Suprapubic skin (tissue), 4 donors: ENCODE results near the gene ATF6.

Source experiments
- EP300 ChIP-seq: sonication (generic); formaldehyde crosslinking; IDR thresholded peaks from one replicate; pipeline ENCODE4 v1.6.1; 2017; ENCODE audit warnings: antibody characterized with exemption
- POLR2AphosphoS5 ChIP-seq, 3 donors: sonication (generic); formaldehyde crosslinking; IDR thresholded peaks; one replicate each; pipeline ENCODE4 v1.6.1; 2017; ENCODE audit warnings: antibody characterized with exemption in 3 of 3
- TF ChIP-seq, protein P1 (sequence below), 2 donors: fragments of 200-600 bp in 1 of 2; fragments of 450-650 bp in 1 of 2; sonication (generic) in 1 of 2; IDR thresholded peaks; one replicate each; pipeline ENCODE4 v1.5.1; 2016 to 2019; ENCODE audit warnings: antibody characterized with exemption in 2 of 2, mild to moderate bottlenecking in 1 of 2, moderate library complexity in 1 of 2

DNA sequence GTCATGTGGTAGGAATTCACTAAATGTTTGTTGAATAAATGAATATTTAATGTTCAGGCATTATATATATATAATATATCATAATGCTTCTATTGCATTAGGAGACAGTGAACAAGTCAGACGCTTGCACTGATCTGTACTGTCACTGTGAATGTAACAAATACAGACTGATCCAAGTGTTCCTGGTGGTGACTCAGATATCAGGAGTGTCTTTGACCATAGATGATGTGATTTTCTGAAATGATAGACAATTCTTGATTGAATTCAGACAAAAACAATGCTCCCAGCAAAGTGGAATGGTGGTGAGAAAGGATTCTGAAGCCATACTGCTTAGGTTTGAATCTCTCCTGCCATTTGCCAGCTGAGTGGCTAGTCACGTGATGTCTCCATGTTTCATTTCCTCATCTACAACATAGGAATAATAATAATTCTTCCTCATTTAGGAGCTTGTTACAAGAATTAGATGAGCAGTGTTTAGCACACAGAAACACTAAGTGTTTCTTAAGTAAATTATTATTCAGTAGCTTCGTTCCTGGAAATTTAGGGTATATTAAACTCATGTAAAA lies 186.6 kb downstream of the ATF6 start:
- TF ChIP-seq, protein P1, sequence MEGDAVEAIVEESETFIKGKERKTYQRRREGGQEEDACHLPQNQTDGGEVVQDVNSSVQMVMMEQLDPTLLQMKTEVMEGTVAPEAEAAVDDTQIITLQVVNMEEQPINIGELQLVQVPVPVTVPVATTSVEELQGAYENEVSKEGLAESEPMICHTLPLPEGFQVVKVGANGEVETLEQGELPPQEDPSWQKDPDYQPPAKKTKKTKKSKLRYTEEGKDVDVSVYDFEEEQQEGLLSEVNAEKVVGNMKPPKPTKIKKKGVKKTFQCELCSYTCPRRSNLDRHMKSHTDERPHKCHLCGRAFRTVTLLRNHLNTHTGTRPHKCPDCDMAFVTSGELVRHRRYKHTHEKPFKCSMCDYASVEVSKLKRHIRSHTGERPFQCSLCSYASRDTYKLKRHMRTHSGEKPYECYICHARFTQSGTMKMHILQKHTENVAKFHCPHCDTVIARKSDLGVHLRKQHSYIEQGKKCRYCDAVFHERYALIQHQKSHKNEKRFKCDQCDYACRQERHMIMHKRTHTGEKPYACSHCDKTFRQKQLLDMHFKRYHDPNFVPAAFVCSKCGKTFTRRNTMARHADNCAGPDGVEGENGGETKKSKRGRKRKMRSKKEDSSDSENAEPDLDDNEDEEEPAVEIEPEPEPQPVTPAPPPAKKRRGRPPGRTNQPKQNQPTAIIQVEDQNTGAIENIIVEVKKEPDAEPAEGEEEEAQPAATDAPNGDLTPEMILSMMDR (IDR thresholded peaks at IDR 0.05): no peak
- TF ChIP-seq POLR2AphosphoS5 (IDR thresholded peaks at IDR 0.05): no peak
- TF ChIP-seq EP300: no peak
